VCaP (cell line): Measurements from ENCODE around the gene CNPY3.

Experiments
- H3K27ac ChIP-seq: fragments of 450-650 bp; 2 replicates; pipeline ENCODE4 v1.5.1; 2017
- TF ChIP-seq, protein P1 (sequence below): fragments of 450-650 bp; conservative IDR thresholded peaks from 2 replicates; pipeline ENCODE4 v1.5.1; 2017; ENCODE audit warnings: mild to moderate bottlenecking, moderate library complexity

Gene CNPY3

DNA sequence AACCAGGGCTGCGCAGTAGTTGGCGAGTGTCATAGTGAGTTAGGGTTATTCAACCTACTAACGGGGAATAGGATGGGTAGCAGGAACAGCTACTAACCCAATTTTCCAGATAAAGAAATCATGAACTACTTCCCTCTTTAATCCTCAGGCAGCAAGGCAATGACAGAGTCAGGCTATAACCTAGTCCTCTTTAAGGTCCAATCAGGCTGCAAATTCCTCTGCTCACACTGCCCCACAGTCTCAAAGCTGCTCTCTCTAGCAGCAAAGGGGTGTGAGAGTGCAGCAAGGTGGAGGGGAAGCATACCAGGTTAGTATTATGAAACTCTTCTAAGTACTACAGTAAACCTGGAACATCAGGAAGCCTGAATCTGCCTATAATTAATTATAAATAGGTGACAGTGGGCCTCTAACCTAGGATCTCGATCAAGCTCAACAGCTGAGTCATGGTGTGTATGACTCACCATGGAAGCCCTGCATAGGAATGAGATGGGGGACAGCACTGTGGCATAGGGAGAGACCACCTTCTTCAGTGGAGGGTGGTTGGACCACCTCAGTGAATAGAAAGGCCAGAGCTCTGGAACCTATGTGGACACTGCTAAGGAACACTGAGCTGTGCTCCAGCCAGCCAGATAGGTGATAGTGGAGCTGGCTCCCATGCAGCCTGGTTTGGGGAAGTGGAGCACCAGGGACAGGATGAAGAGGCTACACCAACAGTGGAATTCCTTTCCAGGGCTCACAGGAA, 41.8 kb downstream of the CNPY3 start:
- no peak overlapping the region for H3K27ac ChIP-seq
- TF ChIP-seq, protein P1, sequence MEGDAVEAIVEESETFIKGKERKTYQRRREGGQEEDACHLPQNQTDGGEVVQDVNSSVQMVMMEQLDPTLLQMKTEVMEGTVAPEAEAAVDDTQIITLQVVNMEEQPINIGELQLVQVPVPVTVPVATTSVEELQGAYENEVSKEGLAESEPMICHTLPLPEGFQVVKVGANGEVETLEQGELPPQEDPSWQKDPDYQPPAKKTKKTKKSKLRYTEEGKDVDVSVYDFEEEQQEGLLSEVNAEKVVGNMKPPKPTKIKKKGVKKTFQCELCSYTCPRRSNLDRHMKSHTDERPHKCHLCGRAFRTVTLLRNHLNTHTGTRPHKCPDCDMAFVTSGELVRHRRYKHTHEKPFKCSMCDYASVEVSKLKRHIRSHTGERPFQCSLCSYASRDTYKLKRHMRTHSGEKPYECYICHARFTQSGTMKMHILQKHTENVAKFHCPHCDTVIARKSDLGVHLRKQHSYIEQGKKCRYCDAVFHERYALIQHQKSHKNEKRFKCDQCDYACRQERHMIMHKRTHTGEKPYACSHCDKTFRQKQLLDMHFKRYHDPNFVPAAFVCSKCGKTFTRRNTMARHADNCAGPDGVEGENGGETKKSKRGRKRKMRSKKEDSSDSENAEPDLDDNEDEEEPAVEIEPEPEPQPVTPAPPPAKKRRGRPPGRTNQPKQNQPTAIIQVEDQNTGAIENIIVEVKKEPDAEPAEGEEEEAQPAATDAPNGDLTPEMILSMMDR: no peak

DNA sequence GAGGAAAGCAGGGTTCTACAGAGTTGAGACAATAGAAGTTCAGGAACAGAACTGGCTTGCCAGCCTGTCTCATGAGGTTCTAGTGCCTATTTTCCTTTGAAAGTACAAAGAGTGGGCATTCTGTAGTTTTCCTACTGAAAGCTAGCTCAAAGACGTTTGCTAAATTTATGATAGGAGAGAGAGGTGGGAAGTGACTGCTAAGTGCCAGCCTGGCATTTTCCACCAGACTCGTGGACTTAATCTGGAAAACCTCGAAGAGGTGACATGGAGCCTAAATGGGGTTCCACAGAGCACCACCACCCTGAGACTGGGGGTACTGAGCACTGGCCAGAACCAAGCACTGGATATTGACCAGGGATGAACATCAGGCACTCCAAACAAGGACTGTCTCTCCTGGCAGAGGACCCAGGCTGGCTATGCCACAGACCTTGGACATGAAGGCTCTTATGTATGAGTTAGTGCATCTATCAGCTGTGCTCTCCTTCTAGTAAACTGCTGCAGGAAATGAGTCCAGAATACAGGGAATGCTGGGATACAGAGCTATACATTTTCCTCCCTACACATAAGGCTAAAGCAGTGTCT, 42.6 kb downstream of the CNPY3 start:
- TF ChIP-seq, protein P1: no peak

DNA sequence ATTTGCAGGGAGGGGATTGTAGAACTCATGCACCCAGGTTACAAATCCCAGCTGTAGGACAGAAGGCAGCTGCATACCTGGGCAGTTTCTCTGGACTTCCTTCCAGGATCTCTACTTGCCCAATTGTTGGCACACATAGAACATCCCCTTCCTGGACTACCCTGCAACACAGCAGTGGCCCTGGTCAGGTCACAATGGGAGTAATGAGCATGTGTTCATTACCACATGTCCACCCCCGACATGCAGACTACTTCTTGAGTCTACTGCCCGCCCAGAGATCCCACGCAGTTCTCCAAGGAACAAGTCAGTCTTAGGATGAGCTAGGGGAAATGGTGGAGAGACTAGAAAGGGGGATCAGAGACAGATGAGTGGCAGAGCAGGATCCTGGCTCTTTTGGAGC, 44.6 kb downstream of the CNPY3 start:
- no peak overlapping the region for H3K27ac ChIP-seq
- TF ChIP-seq, protein P1: no peak

More for the DNA sequence above, 42.6 kb downstream of the CNPY3 start:
- no peak overlapping the region for H3K27ac ChIP-seq

DNA sequence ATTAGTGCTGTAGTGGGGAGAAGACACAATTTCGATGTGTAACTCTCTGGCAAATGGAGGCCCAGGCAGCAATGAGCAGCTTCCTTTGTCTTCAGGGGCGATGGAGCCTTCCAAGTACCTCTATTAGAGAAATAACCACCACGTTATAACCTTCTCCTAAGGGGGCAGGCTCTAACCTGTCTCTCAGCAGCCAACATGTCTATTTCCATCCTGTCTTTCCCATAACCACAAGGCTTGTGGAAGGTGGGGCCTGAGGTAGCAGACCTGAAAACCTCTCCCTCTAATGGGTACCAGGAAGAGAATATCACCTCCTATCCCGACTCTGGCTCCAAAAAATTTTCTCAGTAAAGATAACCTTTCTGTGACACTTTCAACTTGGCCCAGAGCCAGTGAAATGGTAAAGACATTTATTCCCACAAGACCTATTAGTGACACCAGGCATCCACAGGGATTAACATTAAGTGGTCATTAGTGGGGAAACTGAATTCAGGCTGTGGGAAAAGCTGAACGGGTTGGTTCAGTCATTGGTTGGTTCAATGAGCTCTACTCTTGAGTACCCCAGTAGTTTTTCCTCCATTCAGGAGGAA, 45.7 kb downstream of the CNPY3 start:
- TF ChIP-seq, protein P1: no peak
- no peak overlapping the region for H3K27ac ChIP-seq

DNA sequence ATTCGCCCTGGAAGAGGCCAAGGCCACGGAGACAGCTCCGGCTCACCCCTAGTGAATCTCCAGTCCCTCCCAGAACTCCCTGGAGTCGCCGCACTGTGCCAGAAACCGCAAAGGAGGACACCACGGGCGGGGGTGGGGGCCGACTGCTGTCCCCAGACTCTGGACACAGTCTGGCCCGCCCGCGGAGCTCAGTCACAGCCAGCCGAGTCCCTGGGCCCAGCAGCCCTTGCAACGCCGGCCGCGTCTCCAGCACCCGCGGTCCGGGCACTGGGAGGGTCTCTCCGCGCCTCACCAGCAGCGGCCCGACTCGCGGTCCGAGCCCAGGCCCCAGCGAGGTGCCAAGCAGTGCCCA, 49.2 kb downstream of the CNPY3 start:
- TF ChIP-seq, protein P1: no peak

DNA sequence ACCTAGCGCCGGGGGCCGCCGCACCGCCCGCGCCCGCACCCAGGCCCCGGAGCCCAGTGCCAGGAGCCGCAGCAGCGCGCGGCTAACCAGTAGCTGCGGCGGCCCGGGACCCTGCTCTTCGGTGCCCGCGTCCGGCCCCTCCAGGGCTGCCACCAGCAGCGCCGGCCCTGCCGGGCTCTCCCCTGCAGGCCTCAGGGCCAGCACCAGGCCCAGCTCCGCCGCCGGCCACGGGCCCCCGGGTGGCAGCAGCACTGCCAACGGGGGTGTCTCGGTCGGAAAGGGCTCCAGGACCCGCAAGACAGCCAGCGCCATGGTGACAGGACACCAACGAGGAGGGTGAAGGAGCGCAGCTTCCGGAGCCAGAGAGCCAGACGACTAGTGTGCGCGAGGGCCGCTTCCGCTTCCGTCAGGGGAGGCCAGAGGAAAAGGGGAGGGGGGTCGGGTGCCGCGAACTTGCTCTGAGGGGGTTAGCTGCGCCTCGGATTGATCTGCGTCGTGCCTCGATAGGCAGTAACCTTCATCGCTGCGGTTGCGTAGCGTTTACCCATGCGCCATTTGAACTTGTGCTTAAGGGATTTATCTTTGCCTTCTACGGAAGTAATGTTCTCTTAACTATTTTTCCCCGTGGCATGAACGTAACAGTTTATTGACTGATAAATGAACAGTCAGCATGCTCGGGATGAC, 49.7 kb downstream of the CNPY3 start, which contains the start of gene PEX6:
Gene PEX6 (minus strand): TSS at position 343 of the 684 bp plus-strand sequence. CDS start 31 bp downstream, at position 312.
- peak within 1 kb of the TSS; percentile 89 for H3K27ac ChIP-seq
- TF ChIP-seq, protein P1: no peak

More for the DNA sequence above, 49.2 kb downstream of the CNPY3 start:
- H3K27ac ChIP-seq: peak overlapping the region; percentile 89
